PFSK-1 (cell line): Measurements from ENCODE around the gene PCDHB7. TPM values are rescaled to one million over a fixed set of nuclear protein-coding genes. Genes with fewer than 3 reads are reported as not detected.

ENCODE experiments used
- FOXP2 ChIP-seq: optimal IDR thresholded peaks from 2 replicates; pipeline ENCODE3; 2011; ENCODE audit warnings: borderline replicate concordance, control low read depth, inconsistent platforms; ENCODE audit not compliant: insufficient read depth; ENCODE audit errors: extremely low read length, extremely low read depth
- POLR2AphosphoS5 ChIP-seq: IDR thresholded peaks from 2 replicates; pipeline ENCODE4 v1.6.1; 2012; ENCODE audit warnings: low read depth, mild to moderate bottlenecking, control low read depth, low read length, moderate library complexity
- SIN3A ChIP-seq: IDR thresholded peaks from 2 replicates; pipeline ENCODE4 v1.6.1; 2012; ENCODE audit warnings: mild to moderate bottlenecking, low read length, moderate library complexity, borderline replicate concordance; ENCODE audit not compliant: insufficient read depth
- TAF1 ChIP-seq: IDR thresholded peaks from 2 replicates; pipeline ENCODE4 v1.6.1; 2012; ENCODE audit warnings: low read length, control low read depth, borderline replicate concordance; ENCODE audit not compliant: insufficient read depth
- polyA plus RNA-seq: library from polyadenylated mRNA; unstranded; fragments of >200 nt; gene quantifications from one replicate; pipeline ENCODE4 v1.2.1, GENCODE V29; 2012; ENCODE audit warnings: low read depth, missing spikeins; ENCODE audit not compliant: insufficient read length
- TF ChIP-seq, protein P1 (sequence below), 2 experiments: IDR thresholded peaks; 2 replicates each; pipeline versions ENCODE4 v1.6.1 to v1.8.0; 2011 to 2012; ENCODE audit warnings: low read depth in 2 of 2, low read length in 2 of 2, control low read depth in 1 of 2, inconsistent platforms in 1 of 2, mild to moderate bottlenecking in 1 of 2, moderate library complexity in 1 of 2; ENCODE audit not compliant: insufficient read depth in 1 of 2

The PCDHB7 gene
- polyA plus RNA-seq: 0.25 TPM

DNA sequence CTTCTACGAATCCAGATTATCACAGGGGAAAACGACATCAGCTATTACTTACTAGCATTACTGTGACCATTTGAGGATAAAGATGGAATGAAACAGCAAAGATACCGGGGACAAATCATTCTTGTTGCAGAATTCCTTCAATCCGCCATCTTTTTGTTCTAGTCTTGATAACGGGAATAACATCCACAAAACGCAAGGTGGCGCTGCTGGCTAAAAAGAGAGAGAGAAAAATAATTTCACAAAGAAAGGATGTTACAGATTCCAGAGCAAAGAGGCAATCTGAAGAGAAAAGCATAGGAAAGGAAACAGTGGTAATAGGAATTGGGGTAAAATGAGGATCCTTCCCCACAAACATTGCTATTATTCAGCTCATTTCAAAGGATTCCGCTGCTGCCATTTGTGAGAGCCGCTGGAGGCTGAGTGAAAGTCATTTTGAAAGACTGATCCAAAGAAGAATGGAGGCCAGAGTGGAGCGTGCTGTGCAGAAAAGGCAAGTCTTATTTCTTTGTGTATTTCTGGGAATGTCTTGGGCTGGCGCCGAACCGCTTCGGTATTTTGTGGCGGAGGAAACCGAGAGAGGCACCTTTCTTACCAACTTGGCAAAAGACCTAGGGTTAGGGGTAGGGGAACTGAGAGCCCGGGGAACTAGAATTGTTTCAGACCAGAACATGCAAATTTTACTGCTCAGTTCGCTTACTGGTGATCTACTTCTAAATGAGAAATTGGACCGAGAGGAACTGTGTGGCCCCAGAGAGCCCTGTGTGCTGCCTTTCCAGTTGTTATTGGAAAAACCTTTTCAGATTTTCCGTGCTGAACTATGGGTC lies at the start of gene PCDHB7:
TSS of gene PCDHB7 (plus strand) at position 264 of the 824 bp plus-strand sequence. CDS start at position 456, 192 bp downstream.
- TF ChIP-seq, protein P1, sequence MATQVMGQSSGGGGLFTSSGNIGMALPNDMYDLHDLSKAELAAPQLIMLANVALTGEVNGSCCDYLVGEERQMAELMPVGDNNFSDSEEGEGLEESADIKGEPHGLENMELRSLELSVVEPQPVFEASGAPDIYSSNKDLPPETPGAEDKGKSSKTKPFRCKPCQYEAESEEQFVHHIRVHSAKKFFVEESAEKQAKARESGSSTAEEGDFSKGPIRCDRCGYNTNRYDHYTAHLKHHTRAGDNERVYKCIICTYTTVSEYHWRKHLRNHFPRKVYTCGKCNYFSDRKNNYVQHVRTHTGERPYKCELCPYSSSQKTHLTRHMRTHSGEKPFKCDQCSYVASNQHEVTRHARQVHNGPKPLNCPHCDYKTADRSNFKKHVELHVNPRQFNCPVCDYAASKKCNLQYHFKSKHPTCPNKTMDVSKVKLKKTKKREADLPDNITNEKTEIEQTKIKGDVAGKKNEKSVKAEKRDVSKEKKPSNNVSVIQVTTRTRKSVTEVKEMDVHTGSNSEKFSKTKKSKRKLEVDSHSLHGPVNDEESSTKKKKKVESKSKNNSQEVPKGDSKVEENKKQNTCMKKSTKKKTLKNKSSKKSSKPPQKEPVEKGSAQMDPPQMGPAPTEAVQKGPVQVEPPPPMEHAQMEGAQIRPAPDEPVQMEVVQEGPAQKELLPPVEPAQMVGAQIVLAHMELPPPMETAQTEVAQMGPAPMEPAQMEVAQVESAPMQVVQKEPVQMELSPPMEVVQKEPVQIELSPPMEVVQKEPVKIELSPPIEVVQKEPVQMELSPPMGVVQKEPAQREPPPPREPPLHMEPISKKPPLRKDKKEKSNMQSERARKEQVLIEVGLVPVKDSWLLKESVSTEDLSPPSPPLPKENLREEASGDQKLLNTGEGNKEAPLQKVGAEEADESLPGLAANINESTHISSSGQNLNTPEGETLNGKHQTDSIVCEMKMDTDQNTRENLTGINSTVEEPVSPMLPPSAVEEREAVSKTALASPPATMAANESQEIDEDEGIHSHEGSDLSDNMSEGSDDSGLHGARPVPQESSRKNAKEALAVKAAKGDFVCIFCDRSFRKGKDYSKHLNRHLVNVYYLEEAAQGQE (IDR thresholded peaks at IDR 0.05; ENCODE audit: insufficient read depth in 1 of 2, low read depth in 2 of 2, low read length in 2 of 2): no peak
- TF ChIP-seq FOXP2 (no peak), SIN3A (no peak), POLR2AphosphoS5 (no peak), TAF1 (no peak)

GRCh38 chr5:141127305-141127704 lies 45.1 kb upstream of the PCDHB7 start:
- TF ChIP-seq, protein P1 (IDR thresholded peaks at IDR 0.05; ENCODE audit: insufficient read depth in 1 of 2, low read depth in 2 of 2, low read length in 2 of 2): no peak
- no peak for TF ChIP-seq SIN3A
- TF ChIP-seq FOXP2: no peak
- no peak for TF ChIP-seq TAF1
- TF ChIP-seq POLR2AphosphoS5: no peak

DNA sequence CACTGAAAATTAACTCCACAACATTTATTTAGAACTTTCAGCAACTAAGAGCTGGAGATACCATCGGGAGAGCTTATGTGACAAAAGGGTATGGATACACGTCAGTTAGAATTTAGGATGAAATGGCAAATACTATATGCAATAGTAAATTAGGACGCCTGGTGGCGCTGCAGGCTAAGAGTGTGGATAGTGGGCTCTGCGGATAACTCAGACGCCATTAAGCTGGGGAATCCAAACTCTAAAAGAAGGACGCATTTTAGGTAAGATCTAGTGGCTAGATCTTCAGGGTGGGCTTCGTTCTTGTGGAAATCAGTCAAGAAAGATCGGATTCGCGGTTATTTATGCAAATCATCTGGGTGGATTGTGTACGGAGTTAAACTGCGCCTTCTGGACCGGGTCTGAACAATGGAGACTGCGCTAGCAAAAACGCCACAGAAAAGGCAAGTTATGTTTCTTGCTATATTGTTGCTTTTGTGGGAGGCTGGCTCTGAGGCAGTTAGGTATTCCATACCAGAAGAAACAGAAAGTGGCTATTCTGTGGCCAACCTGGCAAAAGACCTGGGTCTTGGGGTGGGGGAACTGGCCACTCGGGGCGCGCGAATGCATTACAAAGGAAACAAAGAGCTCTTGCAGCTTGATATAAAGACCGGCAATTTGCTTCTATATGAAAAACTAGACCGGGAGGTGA lies 37.3 kb upstream of the PCDHB7 start, which contains the start of gene PCDHB5:
TSS of gene PCDHB5 (plus strand) at position 177 of the 688 bp plus-strand sequence. CDS start at position 406, 229 bp downstream.
- no peak for TF ChIP-seq SIN3A
- no peak for TF ChIP-seq POLR2AphosphoS5
- TF ChIP-seq TAF1: no peak
- TF ChIP-seq, protein P1 (IDR thresholded peaks at IDR 0.05; ENCODE audit: insufficient read depth in 1 of 2, low read depth in 2 of 2, low read length in 2 of 2): no peak
- no peak for TF ChIP-seq FOXP2

GRCh38 chr5:141135718-141136266 lies 36.7 kb upstream of the PCDHB7 start:
- TF ChIP-seq, protein P1 (IDR thresholded peaks at IDR 0.05; ENCODE audit: insufficient read depth in 1 of 2, low read depth in 2 of 2, low read length in 2 of 2): no peak
